Measurements from ENCODE around the gene DNASE1. TPM values are rescaled to one million over a fixed set of nuclear protein-coding genes. Genes with fewer than 3 reads are reported as not detected.

The DNASE1 gene
- total RNA-seq, 4 donors from 2014 or later: 10.9 to 19.8 (median 15.6) TPM

GRCh38 chr16:3681206-3681605, 26.7 kb downstream of the DNASE1 start:
- TF ChIP-seq, protein P1, sequence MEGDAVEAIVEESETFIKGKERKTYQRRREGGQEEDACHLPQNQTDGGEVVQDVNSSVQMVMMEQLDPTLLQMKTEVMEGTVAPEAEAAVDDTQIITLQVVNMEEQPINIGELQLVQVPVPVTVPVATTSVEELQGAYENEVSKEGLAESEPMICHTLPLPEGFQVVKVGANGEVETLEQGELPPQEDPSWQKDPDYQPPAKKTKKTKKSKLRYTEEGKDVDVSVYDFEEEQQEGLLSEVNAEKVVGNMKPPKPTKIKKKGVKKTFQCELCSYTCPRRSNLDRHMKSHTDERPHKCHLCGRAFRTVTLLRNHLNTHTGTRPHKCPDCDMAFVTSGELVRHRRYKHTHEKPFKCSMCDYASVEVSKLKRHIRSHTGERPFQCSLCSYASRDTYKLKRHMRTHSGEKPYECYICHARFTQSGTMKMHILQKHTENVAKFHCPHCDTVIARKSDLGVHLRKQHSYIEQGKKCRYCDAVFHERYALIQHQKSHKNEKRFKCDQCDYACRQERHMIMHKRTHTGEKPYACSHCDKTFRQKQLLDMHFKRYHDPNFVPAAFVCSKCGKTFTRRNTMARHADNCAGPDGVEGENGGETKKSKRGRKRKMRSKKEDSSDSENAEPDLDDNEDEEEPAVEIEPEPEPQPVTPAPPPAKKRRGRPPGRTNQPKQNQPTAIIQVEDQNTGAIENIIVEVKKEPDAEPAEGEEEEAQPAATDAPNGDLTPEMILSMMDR (IDR thresholded peaks at IDR 0.05; ENCODE audit: low read depth): no peak

- TF ChIP-seq, protein P1 (IDR thresholded peaks at IDR 0.05; ENCODE audit: low read depth): no peak
Measured at GRCh38 chr16:3687021-3687420, 32.5 kb downstream of the DNASE1 start.

DNA sequence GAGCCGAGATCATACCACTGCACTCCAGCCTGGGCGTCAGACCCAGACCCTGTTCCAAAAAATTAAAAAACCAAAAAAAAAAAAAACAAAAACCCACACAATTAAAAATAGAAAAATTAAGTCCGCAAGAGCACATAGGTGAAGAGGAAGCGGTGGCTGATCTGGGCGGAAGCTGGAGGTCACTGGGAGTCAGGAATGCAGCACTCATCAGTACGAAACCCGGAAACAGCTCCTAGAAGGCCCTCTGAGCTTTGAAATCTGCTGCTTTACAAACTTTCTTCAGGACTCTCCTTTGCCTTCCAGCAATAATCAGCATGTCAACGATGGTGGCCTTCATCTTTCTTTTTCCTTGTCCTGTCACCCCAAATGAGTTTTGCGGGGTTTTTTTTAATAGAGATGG, 33.3 kb downstream of the DNASE1 start:
- TF ChIP-seq, protein P1 (IDR thresholded peaks at IDR 0.05; ENCODE audit: low read depth): no peak

DNA sequence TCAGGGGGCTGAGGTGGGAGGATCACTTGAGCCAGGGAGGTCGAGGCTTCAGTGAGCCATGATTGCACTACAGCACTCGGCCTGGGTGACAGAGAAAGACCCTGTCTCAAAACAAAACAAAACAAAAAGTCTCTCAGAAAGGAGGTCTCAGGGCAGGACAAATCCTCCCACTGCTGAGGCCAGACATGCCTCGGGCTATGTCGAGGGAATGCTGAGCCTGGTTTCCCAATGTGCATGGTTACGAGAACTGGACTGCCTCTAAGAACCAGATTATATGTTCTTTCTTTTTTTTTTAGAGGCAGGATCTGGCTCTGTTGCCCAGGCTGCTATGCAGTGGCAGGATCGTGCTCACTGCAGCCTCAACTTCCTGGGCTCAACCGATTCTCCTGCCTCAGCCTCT, 35.2 kb downstream of the DNASE1 start:
- TF ChIP-seq, protein P1 (IDR thresholded peaks at IDR 0.05; ENCODE audit: low read depth): no peak

DNA sequence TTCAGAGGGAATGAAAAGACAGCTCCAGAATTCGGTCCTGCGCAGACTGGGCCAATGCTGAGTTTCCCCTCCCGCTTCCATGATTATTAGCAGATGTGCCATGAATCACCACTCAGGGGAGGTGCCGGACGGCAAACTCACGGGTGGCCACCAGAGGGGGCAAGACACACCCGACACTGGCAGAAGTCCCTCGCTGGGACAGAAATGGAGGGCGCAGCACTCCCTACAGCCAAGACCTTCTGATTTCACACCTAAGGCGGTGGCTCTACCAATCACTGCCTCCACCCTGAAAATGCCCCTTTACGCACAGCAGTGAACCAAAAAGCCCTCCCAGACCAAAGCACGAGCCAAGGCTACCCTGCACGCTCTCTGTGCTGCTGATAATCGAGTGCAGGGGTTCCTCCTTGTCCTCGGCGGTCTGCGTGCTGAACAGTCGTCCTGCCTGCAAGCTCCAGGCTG, 36.0 kb downstream of the DNASE1 start:
- TF ChIP-seq, protein P1 (IDR thresholded peaks at IDR 0.05; ENCODE audit: low read depth): no peak

DNA sequence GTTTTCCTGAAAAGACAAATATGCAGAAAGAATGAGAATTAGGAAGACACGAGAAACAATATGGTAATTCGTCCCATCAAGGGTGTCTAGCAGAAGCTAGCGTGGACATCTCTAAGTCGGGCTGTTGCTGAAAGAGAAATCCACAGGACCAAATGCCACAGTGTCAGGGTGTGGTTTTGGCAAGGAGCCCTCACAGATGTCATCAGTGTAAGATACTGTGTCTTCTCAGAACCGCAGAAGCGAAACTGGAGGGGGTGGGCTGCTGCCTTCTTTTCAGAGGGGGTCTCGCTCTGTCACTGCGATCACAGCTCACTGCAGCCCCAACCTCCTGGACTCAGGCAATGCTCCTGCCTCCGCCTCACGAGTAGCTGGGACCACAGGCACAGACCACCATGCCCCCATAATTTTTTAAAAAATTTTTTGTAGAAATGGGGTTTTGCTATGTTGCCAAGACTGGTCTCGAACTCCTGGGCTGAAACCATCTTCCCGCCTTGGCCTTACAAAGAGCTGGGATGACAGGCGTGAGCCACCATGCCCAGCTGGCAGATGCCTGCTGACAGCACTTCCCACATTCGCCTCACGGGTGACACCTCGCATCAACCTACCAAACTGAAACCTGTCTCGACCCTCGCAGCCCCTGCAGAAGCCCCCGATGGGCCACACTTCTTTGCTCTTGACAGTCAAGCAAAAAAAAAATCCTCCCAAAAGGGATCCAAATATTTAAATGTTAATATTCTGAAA, 36.7 kb downstream of the DNASE1 start:
- TF ChIP-seq, protein P1 (IDR thresholded peaks at IDR 0.05; ENCODE audit: low read depth): no peak

GRCh38 chr16:3691761-3692160, 37.3 kb downstream of the DNASE1 start:
- TF ChIP-seq, protein P1 (IDR thresholded peaks at IDR 0.05; ENCODE audit: low read depth): no peak

Measured in subcutaneous adipose tissue (tissue), 4 donors.